GM18858 (cell line): ENCODE data around the gene NAGPA.

ENCODE experiments used
- ATAC-seq: cut with Tn5 transposase; IDR thresholded peaks from one replicate; pipeline ENCODE4 v1.9.1; 2021; ENCODE audit not compliant: unreplicated experiment

NAGPA gene

DNA sequence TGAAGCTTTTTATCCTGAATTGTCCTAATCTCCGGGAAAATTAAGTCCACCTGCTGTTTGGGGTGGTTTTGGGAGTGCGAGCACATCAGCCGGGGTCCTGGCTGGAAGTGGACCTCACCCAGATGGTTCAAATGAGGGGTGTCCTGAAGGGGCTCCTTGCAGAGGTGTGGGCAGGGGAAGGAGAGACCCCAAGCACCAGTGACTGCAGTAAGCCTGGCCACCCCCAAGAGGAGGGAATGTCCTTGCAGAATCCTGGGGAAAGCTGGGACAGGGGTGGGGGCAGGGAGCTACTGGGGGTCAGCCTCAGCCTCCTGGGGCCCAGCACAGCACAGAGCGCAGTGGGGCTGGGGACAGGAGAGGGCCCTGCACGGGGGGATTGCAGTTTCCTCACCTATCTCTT, 29.4 kb downstream of the NAGPA start:
- ATAC-seq, result no peak

DNA sequence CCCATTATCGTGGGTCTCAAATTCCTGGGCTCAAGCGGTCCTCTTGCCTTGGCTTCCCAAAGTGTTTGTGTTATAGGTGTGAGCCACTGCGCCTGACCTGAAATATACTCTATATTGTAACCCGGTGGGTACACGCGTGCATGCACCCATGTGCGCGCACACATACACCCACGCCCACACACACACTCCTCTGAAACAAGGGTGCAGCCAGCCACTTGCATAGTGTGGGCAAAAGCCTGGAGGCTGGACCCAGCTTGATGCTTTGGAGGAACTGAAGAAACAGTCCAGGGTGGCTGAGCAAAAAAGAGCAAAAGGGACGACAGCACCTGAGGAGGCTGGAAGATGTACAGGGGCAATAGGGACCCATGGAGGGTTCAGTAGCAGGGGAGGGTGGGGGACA, 29.9 kb downstream of the NAGPA start:
- ATAC-seq, result no peak

DNA sequence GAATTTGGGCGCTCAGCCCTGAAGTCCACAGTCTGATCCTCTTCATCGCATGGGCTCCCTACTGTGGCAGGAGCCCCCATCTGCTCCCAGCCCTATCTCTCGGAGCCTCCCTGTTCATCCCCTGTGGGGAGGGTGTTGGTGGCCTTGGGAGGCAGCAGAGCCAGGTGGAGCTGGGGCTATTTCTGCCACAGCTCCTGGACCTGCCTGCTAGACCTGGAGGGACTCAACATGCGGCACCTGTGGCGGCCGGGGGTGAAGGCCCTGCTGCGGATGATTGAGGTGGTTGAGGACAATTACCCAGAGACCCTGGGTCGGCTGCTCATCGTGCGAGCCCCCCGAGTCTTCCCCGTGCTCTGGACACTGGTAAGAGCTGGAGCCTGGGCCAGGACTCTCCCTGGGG, 30.5 kb downstream of the NAGPA start:
- ATAC-seq, result no peak

DNA sequence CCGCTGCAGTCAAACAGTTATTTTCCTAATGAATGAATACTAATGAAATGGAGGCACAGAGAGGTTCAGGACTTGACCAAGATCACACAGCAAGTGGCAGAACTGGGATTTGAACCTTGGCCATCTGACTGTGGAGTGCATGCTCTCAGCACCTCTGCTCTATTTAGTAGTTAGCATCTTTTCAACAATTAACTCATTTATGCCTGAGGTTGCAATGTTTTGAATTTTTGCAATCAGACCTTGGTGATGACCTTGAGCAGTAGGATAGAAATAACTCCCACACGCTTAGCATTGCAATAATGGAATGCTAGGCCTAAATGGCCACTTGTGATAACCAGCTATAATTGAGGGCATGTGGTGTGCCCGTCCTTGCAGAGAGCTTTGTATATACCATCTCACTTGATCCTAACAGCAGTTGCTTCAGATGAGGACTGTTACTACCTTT, 31.0 kb downstream of the NAGPA start:
- no peak for ATAC-seq

DNA sequence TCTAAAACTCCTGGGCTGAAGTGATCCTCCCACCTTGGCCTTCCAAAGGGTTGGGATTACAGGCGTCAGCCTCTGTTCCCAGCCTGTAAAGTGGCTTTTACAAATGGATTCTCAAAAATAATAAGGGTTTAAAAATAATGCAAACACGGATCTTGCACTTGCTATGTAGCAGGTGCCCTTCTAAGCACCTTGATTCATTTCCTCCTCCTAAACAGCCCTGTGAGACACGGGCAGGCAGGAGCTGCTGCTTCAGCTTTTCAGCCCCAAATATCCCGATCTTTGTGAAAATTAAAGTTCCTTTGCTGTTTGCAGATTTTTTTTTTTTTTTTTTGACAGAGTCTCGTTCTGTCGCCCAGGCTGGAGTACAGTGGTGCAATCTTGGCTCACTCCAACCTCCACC, 31.7 kb downstream of the NAGPA start:
- no peak for ATAC-seq

DNA sequence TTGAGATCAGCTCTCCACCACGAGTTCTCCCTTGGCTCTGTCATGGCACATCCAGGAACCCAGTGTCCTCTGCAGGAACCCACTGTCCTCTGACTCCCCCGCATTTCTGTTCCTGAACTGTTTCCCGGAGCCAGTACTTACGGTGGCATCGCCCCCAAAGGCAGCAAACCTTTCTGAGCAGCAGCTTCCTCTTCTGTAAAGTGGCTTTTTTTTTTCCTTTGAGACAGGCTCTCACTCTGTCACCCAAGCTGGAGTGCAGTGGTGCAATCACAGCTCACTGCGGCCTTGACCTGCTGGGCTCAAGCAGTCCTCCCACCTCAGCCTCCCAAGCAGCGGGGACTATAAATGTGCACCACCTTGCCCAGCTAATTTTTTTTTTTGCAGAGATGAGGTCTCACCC, 32.2 kb downstream of the NAGPA start:
- no peak for ATAC-seq

DNA sequence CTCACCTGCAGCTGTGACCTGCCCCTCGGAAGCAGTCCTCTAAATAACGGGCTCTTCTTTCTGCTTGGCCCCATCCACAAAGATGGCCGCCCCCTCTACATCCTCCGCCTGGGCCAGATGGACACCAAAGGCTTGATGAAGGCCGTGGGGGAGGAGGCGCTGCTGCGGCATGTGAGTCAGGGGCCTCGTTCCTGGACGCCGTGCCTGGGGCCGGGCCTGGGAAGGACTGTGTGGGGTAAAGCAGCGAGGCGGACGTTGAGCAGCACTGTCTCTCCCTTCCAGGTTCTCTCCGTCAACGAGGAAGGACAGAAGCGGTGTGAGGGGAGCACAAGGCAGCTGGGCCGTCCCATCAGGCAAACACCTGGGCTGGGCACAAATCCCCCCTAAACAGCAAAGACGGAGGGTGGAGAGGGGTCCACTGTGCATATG, 33.1 kb downstream of the NAGPA start:
- ATAC-seq, result no peak

DNA sequence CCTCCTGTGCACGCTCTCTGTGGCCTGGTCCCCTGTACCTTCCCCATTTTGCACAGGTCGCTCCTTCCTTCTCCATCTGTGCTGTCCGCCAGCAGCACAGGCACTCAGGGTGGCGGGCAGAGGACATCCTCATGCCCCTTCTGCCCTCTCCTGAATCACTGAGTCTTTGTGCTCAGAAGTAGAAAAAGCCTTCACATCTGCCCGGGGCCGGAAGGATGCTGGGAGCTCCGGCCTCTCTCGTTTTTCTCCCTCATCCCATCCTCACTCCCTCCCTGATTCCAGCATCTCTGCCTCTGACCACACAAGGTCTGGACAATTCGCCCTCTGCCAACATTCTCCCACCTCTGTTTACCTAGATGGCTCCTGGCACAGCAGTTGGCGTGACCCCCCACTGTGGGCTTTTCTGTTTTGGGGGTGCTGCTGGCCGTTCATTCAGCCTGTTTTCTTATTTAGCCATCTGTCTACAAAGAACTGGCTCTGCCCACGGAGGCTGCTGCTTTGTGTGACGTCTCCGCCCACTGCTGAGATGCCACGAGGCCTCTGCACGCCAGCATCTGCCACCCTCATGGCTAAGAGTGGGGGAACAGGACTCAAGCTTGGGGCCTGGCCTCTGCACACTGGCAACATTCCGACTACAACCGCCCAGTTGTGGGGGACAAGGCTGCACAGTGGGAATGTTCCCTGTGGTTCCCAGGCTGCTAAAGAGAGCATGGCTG, 38.9 kb downstream of the NAGPA start:
- ATAC-seq, result no peak

DNA sequence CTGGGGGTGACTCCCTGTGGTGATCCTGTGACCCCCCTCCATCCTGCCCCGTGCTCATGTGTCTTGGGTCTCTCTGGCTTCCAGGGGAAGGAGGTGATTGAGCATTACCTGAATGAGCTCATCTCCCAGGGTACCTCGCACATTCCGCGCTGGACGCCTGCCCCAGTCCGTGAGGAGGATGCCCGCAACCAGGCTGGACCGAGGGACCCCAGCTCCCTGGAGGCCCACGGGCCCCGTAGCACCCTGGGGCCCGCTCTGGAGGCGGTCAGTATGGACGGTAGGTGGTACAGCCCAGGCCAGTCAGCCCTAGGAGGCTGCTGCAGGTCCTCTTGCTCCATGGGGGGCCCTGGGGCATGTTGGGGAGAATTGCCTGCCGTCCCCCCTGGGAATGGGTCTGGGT, 42.0 kb downstream of the NAGPA start:
- ATAC-seq, result no peak

DNA sequence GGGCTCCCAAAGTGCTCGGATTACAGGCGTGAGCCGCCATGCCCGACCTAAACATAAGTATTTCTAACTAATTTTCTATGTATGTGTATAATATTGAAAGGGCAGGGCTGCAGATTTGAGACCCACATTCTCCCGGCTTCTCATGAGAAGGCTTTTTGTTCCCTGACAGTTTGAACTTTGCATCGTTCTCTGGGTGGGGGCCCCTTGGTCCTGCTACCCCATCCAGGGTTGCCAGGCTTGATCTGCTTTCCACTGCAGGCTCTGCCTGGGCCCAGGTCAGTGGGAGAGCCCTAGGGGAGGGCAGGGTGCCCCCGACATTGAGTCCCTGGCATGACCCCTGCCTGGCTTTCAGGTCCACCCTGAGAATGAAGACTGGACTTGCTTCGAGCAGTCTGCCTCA, 43.3 kb downstream of the NAGPA start:
- ATAC-seq, result no peak

DNA sequence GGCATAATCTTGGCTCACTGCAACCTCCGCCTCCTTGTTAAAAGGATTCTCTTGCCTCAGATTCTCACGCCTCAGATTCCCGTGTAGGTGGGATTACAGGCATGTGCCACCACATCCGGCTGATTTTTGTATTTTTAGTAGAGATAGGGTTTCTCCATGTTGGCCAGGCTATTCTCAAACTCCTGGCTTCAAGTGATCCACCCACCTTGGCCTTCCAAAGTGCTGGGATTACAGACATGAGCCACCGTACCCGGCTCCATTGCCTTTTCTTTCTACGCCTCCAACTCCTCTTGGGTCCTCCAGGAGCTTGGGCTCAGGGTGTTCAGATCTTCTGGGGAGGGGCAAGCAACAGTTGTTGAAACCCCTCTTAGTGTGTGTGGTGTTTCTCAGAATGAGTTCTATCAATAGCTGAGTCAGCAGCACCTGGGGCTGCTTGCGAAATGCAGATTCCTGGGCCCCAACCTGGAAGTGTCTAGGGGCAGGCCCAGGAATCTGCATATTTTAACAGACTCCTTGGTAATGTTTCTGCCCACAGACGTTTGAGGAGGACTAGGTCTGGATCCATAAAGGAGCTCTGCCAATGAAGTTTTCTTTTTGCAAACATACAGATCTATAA, 44.2 kb downstream of the NAGPA start:
- no peak for ATAC-seq

DNA sequence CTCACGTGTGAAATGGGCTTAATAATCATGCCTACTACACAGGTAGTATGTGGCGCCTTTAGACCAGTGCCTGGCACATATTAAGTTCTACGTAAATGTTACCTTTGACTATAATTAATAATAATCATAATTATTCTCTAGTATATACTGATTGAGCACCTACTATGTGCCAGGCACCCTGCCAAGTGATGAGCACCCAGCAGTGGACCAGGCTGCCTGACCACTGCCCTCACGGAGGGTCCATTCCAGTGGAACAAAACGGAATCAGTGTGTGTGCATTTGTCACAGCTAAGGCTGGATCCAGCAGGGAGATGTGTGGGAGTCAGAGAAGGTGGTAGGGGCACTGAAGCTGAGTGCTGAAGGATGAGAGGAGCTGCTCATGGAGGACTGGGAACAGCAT, 45.1 kb downstream of the NAGPA start:
- ATAC-seq, result no peak

DNA sequence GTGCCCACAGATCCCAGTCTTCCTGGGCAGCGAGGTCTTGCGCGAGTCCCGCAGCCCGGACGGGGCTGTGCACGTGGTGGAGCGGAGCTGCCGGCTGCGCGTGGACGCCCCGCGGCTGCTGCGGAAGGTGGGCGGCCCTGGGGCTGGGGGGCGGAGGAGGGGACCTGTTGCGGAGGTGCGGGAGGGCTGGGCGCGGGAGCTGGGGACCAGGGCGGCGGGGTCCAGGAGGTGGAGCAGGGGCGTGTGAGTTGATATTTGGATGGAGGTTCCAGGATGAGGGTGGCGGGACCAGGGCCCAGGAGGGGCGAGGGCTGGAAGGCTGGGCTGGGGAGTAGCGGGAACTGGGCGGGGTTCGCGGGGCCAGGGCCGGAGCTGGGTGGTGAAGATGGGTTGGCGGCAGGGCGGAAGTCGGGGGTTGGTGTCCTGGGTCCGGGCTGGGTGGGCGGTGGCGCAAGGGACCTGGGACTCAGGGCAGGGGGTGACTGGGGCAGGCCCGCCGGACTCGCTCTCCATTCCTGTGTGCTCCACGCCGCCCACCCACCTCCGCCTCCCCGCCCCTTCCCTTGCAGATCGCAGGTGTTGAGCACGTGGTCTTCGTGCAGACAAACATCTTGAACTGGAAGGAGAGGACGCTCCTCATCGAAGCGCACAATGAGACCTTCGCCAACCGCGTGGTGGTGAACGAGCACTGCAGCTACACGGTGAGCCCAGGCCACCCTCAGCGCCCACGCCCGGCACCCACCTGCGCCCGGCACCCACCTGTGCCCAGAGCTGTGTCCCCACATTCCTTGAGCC, 46.0 kb downstream of the NAGPA start:
- ATAC-seq, result no peak

DNA sequence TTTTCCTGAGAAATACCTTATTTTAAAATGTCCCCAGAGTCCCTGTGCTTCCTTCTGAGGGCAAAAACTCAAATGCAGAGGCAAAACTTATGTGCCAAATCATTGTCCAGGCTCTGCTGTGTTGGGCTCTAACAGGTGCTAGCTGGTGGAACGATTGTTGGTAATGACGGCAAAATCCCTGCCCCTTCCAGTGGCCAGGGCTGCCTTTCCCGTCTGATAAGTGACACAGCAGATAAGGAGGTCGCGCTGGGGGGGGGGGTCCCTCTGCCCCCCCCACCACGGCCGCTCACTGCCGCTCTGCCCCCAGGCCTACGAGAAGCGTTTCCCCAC, 46.5 kb downstream of the NAGPA start:
- ATAC-seq, result no peak

DNA sequence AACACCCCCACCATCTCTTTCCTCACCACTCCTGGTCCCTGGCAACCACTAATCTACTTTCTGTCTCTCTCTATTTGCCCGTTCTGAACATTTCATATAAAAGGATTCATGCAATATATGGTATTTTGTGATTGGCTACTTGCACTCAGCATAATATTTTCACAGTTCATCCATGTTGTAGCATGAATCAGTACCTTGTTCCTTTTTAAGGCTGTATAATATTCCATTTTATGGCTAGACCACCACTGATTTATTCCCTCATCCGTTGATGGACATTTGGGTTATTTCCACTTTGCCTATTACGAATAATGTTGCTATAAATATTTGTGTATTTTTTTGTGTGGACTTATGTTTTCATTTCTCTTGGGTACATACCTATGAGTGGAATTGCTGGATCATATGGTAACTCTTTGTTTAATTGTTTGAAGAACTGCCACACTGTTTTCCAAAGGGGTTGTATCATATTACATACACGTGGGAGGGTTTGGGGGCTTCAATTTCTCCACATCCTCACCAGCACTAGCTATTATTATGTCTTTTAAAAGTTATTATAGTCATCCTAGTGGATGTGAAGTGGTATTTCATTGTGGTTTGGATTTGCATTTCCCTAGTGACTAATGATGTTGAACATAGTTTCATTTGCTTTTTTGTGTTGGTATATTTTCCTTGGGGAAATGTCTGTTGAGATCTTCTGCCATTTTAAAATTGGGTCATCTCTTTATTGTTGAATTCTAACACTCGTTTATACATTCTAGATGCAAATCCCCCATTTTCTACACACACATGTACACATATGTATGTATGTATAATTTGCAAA, 49.4 kb downstream of the NAGPA start:
- no peak for ATAC-seq

DNA sequence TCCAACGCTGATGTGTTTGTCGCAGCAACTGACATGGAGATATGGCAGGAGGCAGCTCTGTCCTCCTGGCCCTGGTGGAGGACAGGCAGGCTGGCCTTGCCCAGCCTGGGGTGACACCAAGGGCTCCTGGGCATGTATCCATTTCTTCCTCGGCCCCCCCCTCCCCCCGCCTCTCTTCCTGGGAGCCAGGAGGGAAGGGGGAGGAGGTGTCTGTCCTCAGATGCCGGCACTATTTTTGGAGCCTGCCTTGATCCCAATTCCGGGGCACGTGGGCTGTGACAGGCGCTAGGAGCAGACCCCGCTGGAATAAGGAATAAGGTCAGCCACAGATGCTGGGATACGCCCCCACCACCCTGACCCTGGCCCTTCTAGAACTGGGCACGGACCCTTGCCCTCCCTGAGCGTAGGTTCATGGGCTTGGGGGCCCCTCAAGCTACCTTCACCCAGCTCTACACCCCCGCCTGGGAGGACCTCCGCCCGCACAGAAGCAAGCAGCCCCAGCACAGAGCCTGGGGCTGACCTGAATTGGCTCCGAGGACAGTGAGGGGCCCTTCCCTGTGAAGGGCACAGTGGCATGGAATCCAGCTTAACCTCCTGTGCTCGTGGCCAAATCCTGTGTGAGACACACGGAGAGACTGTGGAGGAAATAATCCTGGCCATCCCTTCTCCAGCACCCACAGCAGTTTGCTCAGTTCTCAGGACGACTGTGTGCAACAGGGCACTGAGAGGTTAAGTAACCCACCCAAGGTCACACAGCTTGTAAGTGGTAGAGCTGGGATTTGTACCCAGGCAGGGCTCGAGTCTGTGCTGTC, 51.5 kb downstream of the NAGPA start:
- ATAC-seq, result no peak

DNA sequence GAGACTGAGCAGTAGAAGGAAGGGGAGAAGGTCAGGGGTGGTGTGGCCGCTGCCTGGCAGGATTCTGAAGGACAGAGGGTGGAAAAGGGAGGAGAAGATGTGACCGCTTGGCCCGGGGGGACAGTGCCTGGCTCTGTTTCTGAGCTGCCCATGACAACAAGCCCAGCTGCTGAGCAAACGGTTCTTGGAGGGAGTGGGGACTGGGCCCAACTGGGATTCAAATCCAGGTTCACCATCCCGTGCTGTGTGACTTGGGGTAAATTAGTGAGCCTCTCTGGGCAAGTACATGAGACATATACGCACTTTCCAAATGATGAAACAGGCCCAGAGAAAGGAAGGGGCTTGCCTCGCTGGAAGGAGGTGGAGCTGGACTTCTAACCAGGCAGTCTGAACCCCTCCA, 52.3 kb downstream of the NAGPA start:
- ATAC-seq, result no peak

DNA sequence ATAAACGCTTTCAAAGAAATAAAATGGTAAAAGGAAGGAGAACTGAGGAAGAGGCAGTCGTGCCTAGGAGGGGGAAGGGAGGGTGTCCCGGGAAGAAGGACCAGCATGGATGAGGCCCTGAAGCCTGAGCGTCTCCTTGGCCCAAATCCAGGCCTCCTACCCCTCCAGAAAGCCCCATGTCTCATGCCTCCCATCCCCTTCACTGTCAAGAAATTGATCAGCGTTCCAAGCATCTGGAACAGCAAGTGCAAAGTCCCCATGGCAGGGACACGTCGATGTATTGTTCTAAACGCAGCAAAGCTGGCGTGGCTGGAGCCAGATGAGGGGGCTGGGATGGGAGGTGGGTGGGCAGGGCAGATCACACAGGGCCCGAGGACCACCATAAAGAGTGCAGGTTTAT, 53.0 kb downstream of the NAGPA start:
- ATAC-seq, result no peak

DNA sequence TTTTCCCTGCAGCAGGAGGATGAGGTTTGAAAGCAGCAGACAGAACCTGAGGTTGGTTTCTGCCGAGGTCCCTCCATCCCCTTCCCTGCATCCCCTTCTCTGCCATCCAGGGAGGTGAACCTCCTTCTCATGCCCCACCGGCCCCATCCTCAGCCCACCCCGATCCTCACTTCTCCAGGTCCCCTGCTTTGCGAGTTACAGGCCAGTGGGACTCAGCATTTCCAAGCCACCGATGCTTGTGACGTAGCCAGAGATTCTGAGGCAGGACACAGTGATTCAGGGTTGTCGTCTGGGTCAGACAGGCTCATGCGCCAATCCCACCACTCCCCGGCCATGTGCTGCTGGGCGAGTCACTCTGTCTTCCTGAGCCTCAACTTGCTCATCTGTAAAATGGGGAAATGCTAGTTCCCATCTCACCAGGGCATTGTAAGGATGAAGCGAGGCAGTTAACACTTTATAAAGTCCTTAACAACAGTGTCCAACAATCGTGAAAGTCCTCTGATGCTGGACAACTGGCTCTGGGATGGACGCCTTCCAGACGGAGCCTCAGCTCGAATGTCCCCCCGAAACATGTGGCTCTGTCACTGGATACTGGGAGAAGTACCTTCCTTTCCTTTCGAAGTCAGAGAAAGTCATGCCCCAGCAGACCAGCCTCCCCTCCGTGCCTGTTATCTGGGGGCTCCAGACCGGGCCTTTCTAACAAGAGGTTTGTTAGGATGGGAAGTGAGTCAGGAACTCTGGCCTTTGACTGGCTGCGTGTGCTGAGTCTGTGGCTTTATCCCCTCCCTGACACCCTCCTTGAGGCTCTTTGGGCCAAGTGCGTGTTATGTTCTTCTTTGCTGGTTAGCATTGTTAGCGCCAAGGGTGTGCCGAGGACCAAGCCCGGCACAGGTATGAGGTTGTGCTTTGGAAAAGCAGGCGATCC, 53.7 kb downstream of the NAGPA start:
- no peak for ATAC-seq

DNA sequence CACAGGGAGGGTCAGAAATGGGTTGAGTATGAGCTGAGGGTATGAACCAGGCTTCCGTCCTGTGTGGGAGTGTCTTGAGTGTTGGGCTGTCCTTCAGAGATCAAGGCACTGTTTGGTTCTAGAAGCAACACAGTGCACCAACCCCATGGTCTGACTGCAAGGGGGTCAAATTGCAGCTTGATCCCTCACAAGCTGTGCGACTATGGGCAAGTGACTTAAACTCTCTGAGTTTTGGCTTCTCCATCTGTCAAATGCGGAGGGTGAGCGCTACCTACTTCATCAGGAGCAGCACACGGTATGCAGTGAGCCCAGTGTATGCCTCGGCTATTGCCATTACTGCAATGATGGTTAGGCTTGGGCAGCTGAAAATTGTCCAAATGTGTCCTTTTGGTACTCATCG, 54.6 kb downstream of the NAGPA start:
- ATAC-seq, result no peak
